K562 (cell line): Measurements from ENCODE around the gene CPZ. TPM values are rescaled to one million over a fixed set of nuclear protein-coding genes. Genes with fewer than 3 reads are reported as not detected.

Experiments
- ATAC-seq: fragments of 200-7000 bp; cut with Tn5 transposase; 3 replicates; pipeline ENCODE4 v1.9.1; 2020; ENCODE audit warnings: moderate library complexity
- BruUV-seq: library from RNA; stranded (reverse); fragments of 400-500 nt; replicated peaks from 2 replicates; lab custom pipeline; 2021; lab: Mats Ljungman, UMichigan
- CTCF ChIA-PET: fragments of 300-600 bp; formaldehyde crosslinking; extraction: SDS; loops from one replicate; lab custom pipeline; 2021; ENCODE audit warnings: low intra/inter-chr PET ratio; lab: Yijun Ruan, JAX
- POLR2A ChIA-PET: fragments of 300-600, 350-650 bp; sonication (Branson Sonifier 250); formaldehyde crosslinking; extraction: SDS; loops from one replicate; lab custom pipeline; 2021; ENCODE audit warnings: antibody characterized with exemption, inconsistent platforms; lab: Yijun Ruan, JAX
- DNase-seq, 4 experiments: peaks; one replicate each; pipeline versions ENCODE4 v3.0.0 to v3.0.0-alpha.2; 2011 to 2018; ENCODE audit warnings: low spot score in 3 of 4, mixed read lengths in 3 of 4; ENCODE audit errors: extremely low read depth in 1 of 4
- FAIRE-seq: peaks from 2 replicates; lab custom pipeline; 2011; peaks lifted over from hg19 to GRCh38; lab: Jason Lieb, UNC
- H2AFZ ChIP-seq: 2 replicates; pipeline ENCODE4 v1.6.0; 2011; ENCODE audit warnings: low read depth, low read length, control low read depth, inconsistent platforms
- H3K27ac ChIP-seq: fragments of 200-600 bp; 3 replicates; pipeline ENCODE4 v1.8.0; 2011; ENCODE audit warnings: low read depth, mild to moderate bottlenecking, control low read depth, inconsistent platforms, low read length, moderate library complexity, mixed read lengths; ENCODE audit errors: extremely low read depth
- H3K27me3 ChIP-seq, 2 experiments: fragments of 300-600 bp in 1 of 2; 2 replicates in 1 of 2; 3 replicates in 1 of 2; pipeline versions ENCODE4 v1.6.0 to v1.8.0; 2011; ENCODE audit warnings: inconsistent platforms in 2 of 2, low read length in 2 of 2, mild to moderate bottlenecking in 1 of 2, mixed read lengths in 1 of 2, moderate library complexity in 1 of 2; ENCODE audit not compliant: control insufficient read depth in 2 of 2, insufficient read depth in 2 of 2
- H3K36me3 ChIP-seq: fragments of 300-600 bp; 3 replicates; pipeline ENCODE4 v1.8.0; 2011; ENCODE audit warnings: mild to moderate bottlenecking, low read length, inconsistent platforms; ENCODE audit not compliant: control insufficient read depth, insufficient read depth
- H3K4me1 ChIP-seq, 2 experiments: fragments of 200-600 bp in 1 of 2; replicated peaks in 1 of 2; 2 replicates in 1 of 2; 3 replicates in 1 of 2; pipeline versions ENCODE4 v1.5.1 to v1.8.0; 2011; ENCODE audit warnings: inconsistent platforms in 2 of 2, low read length in 2 of 2, mild to moderate bottlenecking in 1 of 2, mixed read lengths in 1 of 2, moderate library complexity in 1 of 2; ENCODE audit not compliant: control insufficient read depth in 2 of 2, insufficient read depth in 2 of 2
- H3K4me2 ChIP-seq: 2 replicates; pipeline ENCODE4 v1.6.1; 2011; ENCODE audit warnings: low read length, control low read depth, inconsistent platforms, mixed read lengths; ENCODE audit not compliant: insufficient read depth
- H3K4me3 ChIP-seq: fragments of 200-600 bp; sonication (generic), shearing (Covaris generic); 2 replicates; pipeline ENCODE4 v1.5.1; 2016; ENCODE audit warnings: control low read depth, inconsistent platforms
- H3K79me2 ChIP-seq: fragments of 200-600 bp; 3 replicates; pipeline ENCODE4 v1.8.0; 2011; ENCODE audit warnings: low read length, inconsistent platforms; ENCODE audit not compliant: control insufficient read depth, insufficient read depth
- H3K9ac ChIP-seq, 2 experiments: 2 replicates each; pipeline versions ENCODE4 v1.6.0 to v1.6.1; 2011; ENCODE audit warnings: low read depth in 2 of 2, low read length in 2 of 2, control low read depth in 1 of 2, inconsistent platforms in 1 of 2, mild to moderate bottlenecking in 1 of 2, mixed read lengths in 1 of 2; ENCODE audit not compliant: insufficient read depth in 1 of 2
- H3K9me1 ChIP-seq: one replicate; pipeline ENCODE4 v1.6.0; 2011; ENCODE audit warnings: inconsistent platforms, mild to moderate bottlenecking, low read length, moderate library complexity; ENCODE audit not compliant: control insufficient read depth, insufficient read depth
- H3K9me3 ChIP-seq: replicated peaks from 2 replicates; pipeline ENCODE4 v1.5.1; 2011; ENCODE audit warnings: low read depth, low read length, inconsistent platforms; ENCODE audit not compliant: control insufficient read depth, insufficient read depth
- H4K20me1 ChIP-seq: replicated peaks from 2 replicates; pipeline ENCODE4 v1.6.1; 2011; ENCODE audit warnings: low read length, inconsistent platforms, mixed read lengths; ENCODE audit not compliant: control insufficient read depth, insufficient read depth
- ARID2 ChIP-seq: fragments of 450-650 bp; IDR thresholded peaks from 2 replicates; pipeline ENCODE4 v1.6.1; 2017; ENCODE audit warnings: antibody characterized with exemption, mild to moderate bottlenecking
- BMI1 ChIP-seq: fragments of 150-350 bp; IDR thresholded peaks from 2 replicates; pipeline ENCODE4 v1.6.1; 2014; ENCODE audit warnings: low read length
- BRD9 ChIP-seq: fragments of 450-650 bp; IDR thresholded peaks from 2 replicates; pipeline ENCODE4 v1.6.1; 2018; ENCODE audit warnings: low read depth; ENCODE audit not compliant: partially characterized antibody
- CCNT2 ChIP-seq: IDR thresholded peaks from 2 replicates; pipeline ENCODE4 v1.6.1; 2011; ENCODE audit warnings: borderline replicate concordance, low read depth, mild to moderate bottlenecking, moderate library complexity, mixed read lengths, low read length; ENCODE audit not compliant: insufficient read length; ENCODE audit errors: extremely low read depth
- ETS1 ChIP-seq: conservative IDR thresholded peaks from 2 replicates; pipeline ENCODE4 v1.6.1; 2011; ENCODE audit warnings: low read depth, mild to moderate bottlenecking, low read length; ENCODE audit not compliant: control insufficient read depth
- NBN ChIP-seq: fragments of 450-650 bp; IDR thresholded peaks from 2 replicates; pipeline ENCODE4 v1.6.1; 2016; ENCODE audit warnings: low read depth, mild to moderate bottlenecking
- NFE2 ChIP-seq: IDR thresholded peaks from 2 replicates; pipeline ENCODE4 v1.6.1; 2014; ENCODE audit warnings: antibody characterized with exemption, low read depth
- PCBP1 ChIP-seq: fragments of 200-400 bp; formaldehyde crosslinking; IDR thresholded peaks from 2 replicates; pipeline ENCODE4 v1.6.1; 2018; ENCODE audit warnings: mild to moderate bottlenecking, low read depth, low read length; ENCODE audit not compliant: poor library complexity, severe bottlenecking
- RB1 ChIP-seq: fragments of 450-650 bp; IDR thresholded peaks from 2 replicates; pipeline ENCODE4 v1.6.1; 2017; ENCODE audit warnings: low read depth, mild to moderate bottlenecking
- RBM15 ChIP-seq: fragments of 200-400 bp; formaldehyde crosslinking; IDR thresholded peaks from 2 replicates; pipeline ENCODE4 v1.6.1; 2018; ENCODE audit warnings: mild to moderate bottlenecking, low read length, moderate library complexity; ENCODE audit not compliant: insufficient read depth
- SIN3B ChIP-seq: fragments of 450-650 bp; IDR thresholded peaks from 2 replicates; pipeline ENCODE4 v1.6.1; 2017; ENCODE audit warnings: low read depth, mild to moderate bottlenecking, moderate library complexity
- SNIP1 ChIP-seq: fragments of 450-650 bp; IDR thresholded peaks from 2 replicates; pipeline ENCODE4 v1.7.1; 2017; ENCODE audit warnings: low read depth, mild to moderate bottlenecking
- TBP ChIP-seq: optimal IDR thresholded peaks from 2 replicates; pipeline ENCODE3; 2011; ENCODE audit warnings: low read depth, low read length, improper control_type of control experiment
- ZKSCAN8 ChIP-seq: fragments of 200-800 bp; sonication (Bioruptor generic); IDR thresholded peaks from 2 replicates; pipeline ENCODE4 v1.6.1; 2016; ENCODE audit warnings: missing genetic modification characterization, missing compliant biosample characterization
- ZNF217 ChIP-seq: sonication (generic); formaldehyde crosslinking; IDR thresholded peaks from 2 replicates; pipeline ENCODE4 v1.8.0; 2022; ENCODE audit warnings: mild to moderate bottlenecking, missing genetic modification reagents
- ZNF232 ChIP-seq: sonication (generic); formaldehyde crosslinking; IDR thresholded peaks from 2 replicates; pipeline ENCODE4 v1.8.0; 2022; ENCODE audit warnings: mild to moderate bottlenecking, missing genetic modification reagents
- ZNF274 ChIP-seq: IDR thresholded peaks from 2 replicates; pipeline ENCODE4 v1.6.1; 2011; ENCODE audit warnings: low read depth, mild to moderate bottlenecking, low read length, moderate library complexity, borderline replicate concordance
- ZNF551 ChIP-seq: fragments of 250-450 bp; sonication (Bioruptor Pico); IDR thresholded peaks from 2 replicates; pipeline ENCODE4 v1.5.0; 2021; ENCODE audit warnings: mild to moderate bottlenecking, moderate library complexity
- ZNF696 ChIP-seq: fragments of 250-450 bp; sonication (Bioruptor Pico); conservative IDR thresholded peaks from 2 replicates; pipeline ENCODE4 v1.4.0; 2020; ENCODE audit warnings: mild to moderate bottlenecking, moderate library complexity
- WGBS: fragments of 100-300 bp; shearing (Covaris generic); methylation state at CpG from one replicate; pipeline ENCODE4 v1.1.6; 2016; ENCODE audit warnings: low coverage, mixed read lengths; ENCODE audit not compliant: insufficient coverage; ENCODE audit errors: missing lambda C conversion rate; 5-methylcytosine and 5-hydroxymethylcytosine counted together
- in situ Hi-C: fragments of 300-500 bp; cut with MboI; formaldehyde crosslinking; loops from 4 replicates; pipeline ENCODE4 v1.15.0; 2018; ENCODE audit warnings: inconsistent platforms, mixed read lengths
- intact Hi-C: fragments of 100-400 bp; cut with micrococcal nuclease; formaldehyde crosslinking; loops from 2 replicates; pipeline ENCODE4 v1.14.2; 2022
- polyA plus RNA-seq, 8 experiments: library from polyadenylated mRNA; depleted of rRNA in 4 of 8; stranded (reverse) in 5 of 8; unstranded in 3 of 8; fragments of >200 nt; fragmentation: Nextera tagmentation in 2 of 8; fragmentation: Illumina TruSeq in 1 of 8; extraction: Ambion mirVana in 2 of 8; extraction: Trizol in 1 of 8; gene quantifications; 2 replicates each; pipeline versions ENCODE4 v1.2.1 to v1.2.3, GENCODE V29; 2011 to 2014; ENCODE audit warnings: inconsistent platforms in 1 of 8, missing spikeins in 1 of 8
- total RNA-seq, 7 experiments: library from RNA; depleted of rRNA in 6 of 7; stranded (reverse); fragments of >200 nt in 6 of 7; fragmentation: Illumina TruSeq in 2 of 7; extraction: Trizol in 2 of 7; gene quantifications; 2 replicates each; pipeline versions ENCODE4 v1.2.1 to v1.2.3, GENCODE V29; 2011 to 2021; ENCODE audit warnings: low replicate concordance in 1 of 7

Gene CPZ
- total and polyA plus RNA-seq, 9 of the 15 experiments (the other 6 are each of a cell fraction or from before 2014, with no cell fraction given) = 0.06 to 2.2 (median 1.2) TPM; not detected in 1

- ChIA-PET CTCF (no interaction called here), POLR2A (no interaction called here)
- DNase-seq = no peak
- H3K4me2 ChIP-seq = no peak overlapping the region
- no peak overlapping the region for H3K9ac ChIP-seq
- no TSS peak for BruUV-seq
- peaks cover 7 to 50% of the 10 kb centered on the region in 2 experiments; a peak in 4 of 5 replicates for H3K27me3 ChIP-seq
- H3K9me1 ChIP-seq = no peaks in the 10 kb centered on the region
- H3K9me3 ChIP-seq = no peaks in the 10 kb centered on the region
- H4K20me1 ChIP-seq = peaks cover 13% of the 10 kb centered on the region
- no peak overlapping the region for H2AFZ ChIP-seq
- H3K36me3 ChIP-seq = no peaks in the 10 kb centered on the region
- ATAC-seq = no peak
- no peak overlapping the region for H3K4me3 ChIP-seq
- TF ChIP-seq SIN3B = no peak
- TF ChIP-seq RBM15 = no peak
- TF ChIP-seq ETS1 = no peak
- TF ChIP-seq BRD9 = no peak
- no peak for TF ChIP-seq NFE2
- no peak for TF ChIP-seq ZNF551 (CRISPR knock-in tag)
- no peak for TF ChIP-seq SNIP1
- TF ChIP-seq ZNF217 (CRISPR knock-in tag) = no peak
- TF ChIP-seq NBN = no peak
- no peak for TF ChIP-seq CCNT2
- no peak for TF ChIP-seq BMI1
- TF ChIP-seq ZNF696 (CRISPR knock-in tag) = no peak
- TF ChIP-seq ZNF274 = no peak
- no peak for TF ChIP-seq RB1
- TF ChIP-seq PCBP1 = no peak
- no peak for TF ChIP-seq ZNF232 (CRISPR knock-in tag)
- no peak for TF ChIP-seq TBP
- TF ChIP-seq ZKSCAN8 (CRISPR knock-in tag) = no peak
- no peak for TF ChIP-seq ARID2
- 12% methylated on average over 5 of the region's 5 CpGs for WGBS
- in situ Hi-C loops (no loop called here), intact Hi-C loops (no loop called here)
- H3K27ac ChIP-seq = no peak overlapping the region
- peaks cover 13 to 36% of the 10 kb centered on the region in 2 experiments; a peak in 4 of 5 replicates for H3K4me1 ChIP-seq
- no peaks in the 10 kb centered on the region; the same call in 2 of the 3 replicates for H3K79me2 ChIP-seq
- no peak for FAIRE-seq
Observed at GRCh38 chr4:8590546-8590880, 2.1 kb upstream of the CPZ start.
